Transverse colon (tissue), 3 donors: ENCODE results near the gene DMRTA2.

ENCODE experiments used
- CTCF ChIP-seq, 5 experiments: fragments of 200-600 bp in 3 of 5; fragments of 450-650 bp in 2 of 5; sonication (generic) in 3 of 5; IDR thresholded peaks; 1 replicate in 2 of 5; 2 replicates in 3 of 5; pipeline ENCODE4 v1.5.1; 2016 to 2017; ENCODE audit warnings: antibody characterized with exemption in 5 of 5, inconsistent platforms in 3 of 5, mild to moderate bottlenecking in 2 of 5, moderate library complexity in 1 of 5
- EP300 ChIP-seq: sonication (generic); formaldehyde crosslinking; IDR thresholded peaks from one replicate; pipeline ENCODE4 v1.6.1; 2017; ENCODE audit warnings: antibody characterized with exemption, low read depth
- POLR2A ChIP-seq: fragments of 450-650 bp; IDR thresholded peaks from one replicate; pipeline ENCODE4 v1.6.1; 2016; ENCODE audit warnings: antibody characterized with exemption, mild to moderate bottlenecking, moderate library complexity

DNA sequence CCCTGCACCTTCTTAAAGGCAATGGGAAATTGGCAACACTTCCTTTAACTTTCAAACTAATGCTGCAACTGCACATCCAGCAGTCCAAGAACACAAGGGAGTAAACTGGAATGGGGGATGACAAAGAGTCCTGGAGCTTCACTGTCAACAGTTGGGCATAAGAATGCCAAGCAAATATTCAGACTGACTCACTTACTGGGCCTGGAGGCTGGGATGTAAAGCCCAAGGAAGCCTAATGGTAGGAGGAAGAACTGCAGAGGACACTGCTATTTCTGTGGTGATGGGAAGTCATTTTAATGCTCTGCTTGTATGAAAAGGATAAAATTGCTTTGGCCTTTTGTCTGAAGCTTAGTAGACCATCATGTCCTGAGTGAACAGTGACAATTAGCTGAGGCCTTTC lies 15.7 kb upstream of the DMRTA2 start:
- TF ChIP-seq CTCF (IDR thresholded peaks at IDR 0.05), result no peak
- no peak for TF ChIP-seq EP300
- TF ChIP-seq POLR2A, result no peak
